ENCODE results near the gene CD3G. TPM values are rescaled to one million over a fixed set of nuclear protein-coding genes. Genes with fewer than 3 reads are reported as not detected.

Gene CD3G
- total RNA-seq, result 1 to 10 TPM in 2 of 4 donors, under 1 TPM in 2; 0.38 to 2.1 (median 1.4) TPM

GRCh38 chr11:118343981-118344515, at the start of gene CD3G:
Gene CD3G, plus strand, starts transcription at chr11:118344344. Its CDS starts 80 bp downstream, at chr11:118344424.
- TF ChIP-seq, protein P1, sequence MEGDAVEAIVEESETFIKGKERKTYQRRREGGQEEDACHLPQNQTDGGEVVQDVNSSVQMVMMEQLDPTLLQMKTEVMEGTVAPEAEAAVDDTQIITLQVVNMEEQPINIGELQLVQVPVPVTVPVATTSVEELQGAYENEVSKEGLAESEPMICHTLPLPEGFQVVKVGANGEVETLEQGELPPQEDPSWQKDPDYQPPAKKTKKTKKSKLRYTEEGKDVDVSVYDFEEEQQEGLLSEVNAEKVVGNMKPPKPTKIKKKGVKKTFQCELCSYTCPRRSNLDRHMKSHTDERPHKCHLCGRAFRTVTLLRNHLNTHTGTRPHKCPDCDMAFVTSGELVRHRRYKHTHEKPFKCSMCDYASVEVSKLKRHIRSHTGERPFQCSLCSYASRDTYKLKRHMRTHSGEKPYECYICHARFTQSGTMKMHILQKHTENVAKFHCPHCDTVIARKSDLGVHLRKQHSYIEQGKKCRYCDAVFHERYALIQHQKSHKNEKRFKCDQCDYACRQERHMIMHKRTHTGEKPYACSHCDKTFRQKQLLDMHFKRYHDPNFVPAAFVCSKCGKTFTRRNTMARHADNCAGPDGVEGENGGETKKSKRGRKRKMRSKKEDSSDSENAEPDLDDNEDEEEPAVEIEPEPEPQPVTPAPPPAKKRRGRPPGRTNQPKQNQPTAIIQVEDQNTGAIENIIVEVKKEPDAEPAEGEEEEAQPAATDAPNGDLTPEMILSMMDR (IDR thresholded peaks at IDR 0.05; ENCODE audit: low read depth), result no peak

DNA sequence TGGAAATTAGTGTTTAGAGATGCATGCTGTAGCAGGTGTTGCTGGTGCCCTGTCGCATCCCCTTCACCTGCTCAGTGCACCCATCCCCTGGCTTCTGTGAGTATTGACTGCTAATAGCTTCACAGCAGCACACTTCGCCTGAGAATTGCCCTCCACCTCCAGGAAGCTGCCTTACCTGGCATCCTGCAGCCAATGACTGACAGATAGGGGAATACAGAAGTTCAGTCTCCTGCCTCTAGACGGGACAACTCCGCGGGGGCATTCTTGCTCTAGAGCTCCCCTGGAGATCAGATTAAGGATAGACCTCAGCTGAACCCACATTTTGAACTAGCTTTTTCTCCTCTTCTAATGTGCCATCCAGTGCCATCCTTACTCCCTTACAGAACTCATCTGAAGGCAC, 48.9 kb upstream of the CD3G start:
- TF ChIP-seq, protein P1 (IDR thresholded peaks at IDR 0.05; ENCODE audit: low read depth), result no peak

GRCh38 chr11:118295815-118296454, 48.2 kb upstream of the CD3G start:
- TF ChIP-seq, protein P1 (IDR thresholded peaks at IDR 0.05; ENCODE audit: low read depth), result no peak

- TF ChIP-seq, protein P1 (IDR thresholded peaks at IDR 0.05; ENCODE audit: low read depth), result no peak
Observed at GRCh38 chr11:118301600-118302195, 42.4 kb upstream of the CD3G start.

DNA sequence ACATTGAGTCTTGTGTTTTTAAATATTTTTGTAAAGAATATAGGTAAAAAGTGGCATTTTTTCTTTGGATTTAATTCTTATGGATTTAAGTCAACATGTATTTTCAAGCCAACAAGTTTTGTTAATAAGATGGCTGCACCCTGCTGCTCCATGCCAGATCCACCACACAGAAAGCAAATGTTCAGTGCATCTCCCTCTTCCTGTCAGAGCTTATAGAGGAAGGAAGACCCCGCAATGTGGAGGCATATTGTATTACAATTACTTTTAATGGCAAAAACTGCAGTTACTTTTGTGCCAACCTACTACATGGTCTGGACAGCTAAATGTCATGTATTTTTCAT, 39.9 kb upstream of the CD3G start:
- TF ChIP-seq, protein P1 (IDR thresholded peaks at IDR 0.05; ENCODE audit: low read depth), result no peak

DNA sequence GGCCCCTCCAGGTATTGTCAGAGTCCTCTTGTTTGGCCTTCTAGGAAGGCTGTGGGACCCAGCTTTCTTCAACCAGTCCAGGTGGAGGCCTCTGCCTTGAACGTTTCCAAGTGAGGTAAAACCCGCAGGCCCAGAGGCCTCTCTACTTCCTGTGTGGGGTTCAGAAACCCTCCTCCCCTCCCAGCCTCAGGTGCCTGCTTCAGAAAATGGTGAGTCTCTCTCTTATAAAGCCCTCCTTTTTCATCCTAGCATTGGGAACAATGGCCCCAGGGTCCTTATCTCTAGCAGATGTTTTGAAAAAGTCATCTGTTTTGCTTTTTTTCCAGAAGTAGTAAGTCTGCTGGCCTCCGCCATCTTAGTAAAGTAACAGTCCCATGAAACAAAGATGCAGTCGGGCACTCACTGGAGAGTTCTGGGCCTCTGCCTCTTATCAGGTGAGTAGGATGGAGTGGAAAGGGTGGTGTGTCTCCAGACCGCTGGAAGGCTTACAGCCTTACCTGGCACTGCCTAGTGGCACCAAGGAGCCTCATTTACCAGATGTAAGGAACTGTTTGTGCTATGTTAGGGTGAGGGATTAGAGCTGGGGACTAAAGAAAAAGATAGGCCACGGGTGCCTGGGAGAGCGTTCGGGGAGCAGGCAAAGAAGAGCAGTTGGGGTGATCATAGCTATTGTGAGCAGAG, 39.4 kb upstream of the CD3G start, which contains the start of gene CD3E:
TSS of gene CD3E (plus strand) at position 163 of the 681 bp plus-strand sequence. CDS start at position 386, 223 bp downstream.
- TF ChIP-seq, protein P1 (IDR thresholded peaks at IDR 0.05; ENCODE audit: low read depth), result no peak

DNA sequence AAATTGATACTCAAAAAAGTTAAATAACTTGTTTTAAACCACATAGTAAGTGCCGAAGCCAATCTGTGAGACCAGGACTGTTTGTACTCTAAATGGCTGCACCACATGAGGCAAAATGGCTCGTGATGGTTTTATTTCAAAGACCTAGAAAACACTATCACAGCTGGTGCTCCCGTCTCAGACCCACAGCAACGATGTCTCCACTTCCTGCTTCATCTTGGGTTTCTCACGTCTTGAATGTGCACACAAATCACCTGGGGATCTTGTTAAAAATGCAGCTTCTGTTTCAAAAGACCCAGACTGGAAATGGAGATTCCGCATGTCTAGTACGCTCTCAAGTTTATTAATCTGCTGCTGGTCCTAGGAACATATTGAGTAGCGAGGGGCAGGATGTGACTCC, 38.4 kb upstream of the CD3G start:
- TF ChIP-seq, protein P1 (IDR thresholded peaks at IDR 0.05; ENCODE audit: low read depth), result no peak

Measured in subcutaneous adipose tissue (tissue), 4 donors.